GM23338 (cell line): ENCODE data around the gene RASAL3. TPM values are rescaled to one million over a fixed set of nuclear protein-coding genes. Genes with fewer than 3 reads are reported as not detected.

Experiments
- ATAC-seq: fragments of 200-7000 bp; cut with Tn5 transposase; 3 replicates; pipeline ENCODE4 v1.9.1; 2020
- DNase-seq: peaks from one replicate; pipeline ENCODE4 v3.0.0-alpha.2; 2015; ENCODE audit warnings: low spot score
- H2AFZ ChIP-seq: fragments of 200-600 bp; sonication (generic); 2 replicates; pipeline ENCODE4 v1.8.0; 2016; ENCODE audit warnings: antibody characterized with exemption, mild to moderate bottlenecking, moderate library complexity
- H3F3A ChIP-seq: fragments of 200-600 bp; sonication (generic); replicated peaks from 2 replicates; pipeline ENCODE4 v1.8.0; 2017; ENCODE audit warnings: antibody characterized with exemption, mixed run types, low read depth
- H3K27ac ChIP-seq: fragments of 200-600 bp; sonication (generic); 2 replicates; pipeline ENCODE4 v1.6.1; 2016; ENCODE audit warnings: low read depth
- H3K27me3 ChIP-seq: fragments of 200-600 bp; sonication (generic); 2 replicates; pipeline ENCODE4 v1.8.0; 2016; ENCODE audit warnings: mild to moderate bottlenecking, mixed run types, moderate library complexity; ENCODE audit not compliant: insufficient read depth
- H3K36me3 ChIP-seq: fragments of 200-600 bp; sonication (generic); 2 replicates; pipeline ENCODE4 v1.8.0; 2016; ENCODE audit warnings: mild to moderate bottlenecking; ENCODE audit not compliant: insufficient read depth
- H3K4me1 ChIP-seq: fragments of 200-600 bp; sonication (generic); 2 replicates; pipeline ENCODE4 v1.8.0; 2016; ENCODE audit warnings: mild to moderate bottlenecking, moderate library complexity; ENCODE audit not compliant: insufficient read depth
- H3K4me2 ChIP-seq: fragments of 200-600 bp; sonication (generic); 2 replicates; pipeline ENCODE4 v1.7.1; 2017; ENCODE audit warnings: mixed run types
- H3K4me3 ChIP-seq: fragments of 200-600 bp; sonication (generic); 2 replicates; pipeline ENCODE4 v1.6.1; 2016; ENCODE audit warnings: mixed run types
- H3K79me2 ChIP-seq: fragments of 200-600 bp; sonication (generic); replicated peaks from 2 replicates; pipeline ENCODE4 v1.8.0; 2017; ENCODE audit warnings: mild to moderate bottlenecking; ENCODE audit not compliant: insufficient read depth
- H3K9me2 ChIP-seq: fragments of 200-600 bp; sonication (generic); 2 replicates; pipeline ENCODE4 v1.8.0; 2017; ENCODE audit not compliant: insufficient read depth
- H4K20me1 ChIP-seq: fragments of 200-600 bp; sonication (generic); replicated peaks from 2 replicates; pipeline ENCODE4 v1.8.0; 2017; ENCODE audit warnings: mild to moderate bottlenecking; ENCODE audit not compliant: insufficient read depth
- H3K27ac Mint-ChIP-seq: 2 replicates; pipeline ENCODE4 v1.8.0; 2020; ENCODE audit warnings: inconsistent platforms, mild to moderate bottlenecking, moderate library complexity, mixed read lengths
- H3K27me3 Mint-ChIP-seq: 3 replicates; pipeline ENCODE4 v1.8.0; 2022; ENCODE audit warnings: low read depth, mild to moderate bottlenecking, moderate library complexity, mixed read lengths, inconsistent platforms; ENCODE audit not compliant: insufficient read depth, poor library complexity
- H3K36me3 Mint-ChIP-seq: 3 replicates; pipeline ENCODE4 v1.8.0; 2021; ENCODE audit warnings: low read depth, mild to moderate bottlenecking, inconsistent platforms, moderate library complexity, mixed read lengths
- H3K4me1 Mint-ChIP-seq: 3 replicates; pipeline ENCODE4 v1.8.0; 2020; ENCODE audit warnings: mild to moderate bottlenecking, inconsistent platforms, mixed read lengths
- H3K4me3 Mint-ChIP-seq: 3 replicates; pipeline ENCODE4 v1.8.0; 2021; ENCODE audit warnings: moderate library complexity, mild to moderate bottlenecking, inconsistent platforms, mixed read lengths
- H3K9me3 Mint-ChIP-seq: 3 replicates; pipeline ENCODE4 v1.8.0; 2020; ENCODE audit warnings: moderate library complexity, mild to moderate bottlenecking, inconsistent platforms, mixed read lengths
- CREB1 ChIP-seq: fragments of 250-450 bp; sonication (Bioruptor Pico); IDR thresholded peaks from 2 replicates; pipeline ENCODE4 v1.5.0; 2020; ENCODE audit warnings: low read depth, mild to moderate bottlenecking, moderate library complexity
- EZH2 ChIP-seq: fragments of 200-600 bp; sonication (generic); IDR thresholded peaks from one replicate; pipeline ENCODE4 v1.8.0; 2017; ENCODE audit warnings: antibody characterized with exemption, mild to moderate bottlenecking, low read depth; ENCODE audit not compliant: unreplicated experiment
- EZH2phosphoT487 ChIP-seq: fragments of 200-600 bp; sonication (generic); IDR thresholded peaks from one replicate; pipeline ENCODE4 v1.8.1; 2018; ENCODE audit warnings: antibody characterized with exemption; ENCODE audit not compliant: unreplicated experiment
- JUNB ChIP-seq: IDR thresholded peaks from one replicate; pipeline ENCODE4 v1.6.1; 2016; ENCODE audit warnings: antibody characterized with exemption; ENCODE audit not compliant: unreplicated experiment
- ZNF331 ChIP-seq: fragments of 250-450 bp; sonication (Bioruptor Pico); IDR thresholded peaks from 2 replicates; pipeline ENCODE4 v1.5.0; 2020; ENCODE audit warnings: low read depth, mild to moderate bottlenecking, moderate library complexity
- polyA plus RNA-seq: library from polyadenylated mRNA; unstranded; fragments of >200 nt; fragmentation: Nextera tagmentation; extraction: Ambion mirVana; gene quantifications from 2 replicates; pipeline ENCODE4 v1.2.1, GENCODE V29; 2016
- total RNA-seq: library from RNA; depleted of rRNA; stranded (reverse); fragments of >200 nt; shearing (Covaris generic); gene quantifications from 2 replicates; pipeline ENCODE4 v1.2.3, GENCODE V29; 2014
- TF ChIP-seq, protein P1 (sequence below), 2 experiments: fragments of 200-600 bp in 1 of 2; sonication (generic) in 1 of 2; conservative IDR thresholded peaks; 2 replicates each; pipeline versions ENCODE4 v1.5.1 to v1.6.1; 2016 to 2017; ENCODE audit warnings: antibody characterized with exemption in 2 of 2, low read depth in 2 of 2, mild to moderate bottlenecking in 2 of 2, moderate library complexity in 1 of 2

The RASAL3 gene
- total and polyA plus RNA-seq, 2 experiments from 2014 or later, result 1.8 to 1.9 TPM

DNA sequence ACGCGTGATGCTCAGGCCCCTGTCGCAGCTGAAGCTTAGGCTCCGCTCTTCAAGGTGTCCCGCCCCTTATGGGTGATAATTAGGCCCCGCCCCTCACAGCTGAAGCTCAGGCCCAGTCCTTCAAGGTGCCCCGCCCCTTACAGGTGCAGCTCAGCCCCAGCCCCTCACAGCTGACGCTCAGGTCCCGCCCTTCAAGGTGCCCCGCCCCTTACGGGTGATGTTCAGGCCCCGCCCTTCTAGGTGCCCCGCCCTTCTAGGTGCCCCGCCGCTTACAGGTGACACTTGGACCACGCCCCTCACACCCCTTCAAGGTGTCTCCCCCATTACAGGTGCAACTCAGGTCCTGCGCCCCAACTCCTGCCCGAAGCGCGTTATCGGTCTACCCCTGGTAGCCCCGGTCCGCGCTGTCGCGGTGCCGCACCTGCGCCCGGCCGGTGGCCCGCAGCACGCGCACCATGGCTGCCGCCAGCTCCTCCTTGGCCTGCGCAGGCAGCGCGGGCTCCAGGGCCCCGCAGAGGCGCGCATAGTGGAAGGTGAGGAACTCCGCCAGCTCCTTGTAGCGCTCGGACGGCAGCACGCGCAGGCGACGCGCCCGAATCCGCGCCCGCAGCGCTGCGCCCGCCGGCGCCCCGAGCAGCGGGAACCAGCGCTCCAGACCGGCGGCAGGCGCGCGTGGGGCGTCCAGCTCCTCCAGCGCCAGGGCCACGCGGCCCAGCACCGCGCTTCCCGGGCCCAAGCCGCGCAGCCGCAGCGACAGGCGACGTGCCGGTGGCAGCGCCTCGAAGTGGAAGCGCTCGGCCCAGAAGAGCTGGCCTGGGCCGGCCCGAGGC, 7.3 kb downstream of the RASAL3 start:
- peaks cover 81% of the 10 kb centered on the region for H3K27me3 ChIP-seq
- DNase-seq (peak; percentile 99), ATAC-seq (peak; percentile 52)
- no peaks in the 10 kb centered on the region for H4K20me1 ChIP-seq
- H3K4me3 ChIP-seq, result peak overlapping the region; percentile 68
- Mint-ChIP-seq H3K36me3 (no peaks in the 10 kb centered on the region; the same call in 2 of the 3 replicates), H3K4me3 (peak overlapping the region; percentile 58), H3K27ac (no peak overlapping the region), H3K9me3 (peaks cover 4% of the 10 kb centered on the region; the same call in 2 of the 3 replicates), H3K4me1 (peaks cover 13% of the 10 kb centered on the region; the same call in 1 of the 3 replicates), H3K27me3 (peaks cover 68% of the 10 kb centered on the region)
- TF ChIP-seq, protein P1, sequence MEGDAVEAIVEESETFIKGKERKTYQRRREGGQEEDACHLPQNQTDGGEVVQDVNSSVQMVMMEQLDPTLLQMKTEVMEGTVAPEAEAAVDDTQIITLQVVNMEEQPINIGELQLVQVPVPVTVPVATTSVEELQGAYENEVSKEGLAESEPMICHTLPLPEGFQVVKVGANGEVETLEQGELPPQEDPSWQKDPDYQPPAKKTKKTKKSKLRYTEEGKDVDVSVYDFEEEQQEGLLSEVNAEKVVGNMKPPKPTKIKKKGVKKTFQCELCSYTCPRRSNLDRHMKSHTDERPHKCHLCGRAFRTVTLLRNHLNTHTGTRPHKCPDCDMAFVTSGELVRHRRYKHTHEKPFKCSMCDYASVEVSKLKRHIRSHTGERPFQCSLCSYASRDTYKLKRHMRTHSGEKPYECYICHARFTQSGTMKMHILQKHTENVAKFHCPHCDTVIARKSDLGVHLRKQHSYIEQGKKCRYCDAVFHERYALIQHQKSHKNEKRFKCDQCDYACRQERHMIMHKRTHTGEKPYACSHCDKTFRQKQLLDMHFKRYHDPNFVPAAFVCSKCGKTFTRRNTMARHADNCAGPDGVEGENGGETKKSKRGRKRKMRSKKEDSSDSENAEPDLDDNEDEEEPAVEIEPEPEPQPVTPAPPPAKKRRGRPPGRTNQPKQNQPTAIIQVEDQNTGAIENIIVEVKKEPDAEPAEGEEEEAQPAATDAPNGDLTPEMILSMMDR (conservative IDR thresholded peaks at IDR 0.05; ENCODE audit: low read depth in 2 of 2), result no peak
- TF ChIP-seq EZH2phosphoT487 (no peak), CREB1 (CRISPR knock-in tag) (no peak), EZH2 (peak; percentile 45), ZNF331 (CRISPR knock-in tag) (no peak)
- H3F3A ChIP-seq, result 0 out of 2 replicates have a peak, but pooled peaks cover 9% of the 10 kb centered on the region
- no peaks in the 10 kb centered on the region for H3K79me2 ChIP-seq
- H3K27ac ChIP-seq, result no peak overlapping the region
- H3K4me1 ChIP-seq, result peaks cover 15% of the 10 kb centered on the region
- H3K9me2 ChIP-seq, result no peaks in the 10 kb centered on the region
- peak overlapping the region; percentile 84 for H3K4me2 ChIP-seq
- no peaks in the 10 kb centered on the region for H3K36me3 ChIP-seq
- H2AFZ ChIP-seq, result peak overlapping the region; percentile 97

GRCh38 chr19:15456441-15456840, 7.9 kb downstream of the RASAL3 start:
- Histone ChIP-seq H3K4me1 (peaks cover 15% of the 10 kb centered on the region), H2AFZ (peak overlapping the region; percentile 88; the same call in 1 of the 2 replicates), H3K4me3 (peak overlapping the region; percentile 68), H3K4me2 (peak overlapping the region; percentile 82), H3K27ac (no peak overlapping the region), H3F3A (0 out of 2 replicates have a peak, but pooled peaks cover 12% of the 10 kb centered on the region), H3K27me3 (peaks cover 81% of the 10 kb centered on the region), H4K20me1 (no peaks in the 10 kb centered on the region), H3K36me3 (no peaks in the 10 kb centered on the region), H3K9me2 (no peaks in the 10 kb centered on the region), H3K79me2 (no peaks in the 10 kb centered on the region)
- Mint-ChIP-seq H3K27ac (no peak overlapping the region), H3K36me3 (no peaks in the 10 kb centered on the region; the same call in 2 of the 3 replicates), H3K27me3 (peaks cover 68% of the 10 kb centered on the region), H3K4me3 (peak overlapping the region; percentile 58), H3K9me3 (peaks cover 4% of the 10 kb centered on the region; the same call in 2 of the 3 replicates), H3K4me1 (peaks cover 13% of the 10 kb centered on the region; the same call in 1 of the 3 replicates)
- no peak for DNase-seq
- TF ChIP-seq JUNB, result no peak
- ATAC-seq, result no peak
